HG03457 (cell line): ENCODE data around the gene GTF3C1.
"Not testable (repeated sequence)": the region's sequence is repeated elsewhere in the genome, so short reads cannot be mapped to it uniquely, and the experiment has no call there.

Experiments used
- ATAC-seq: cut with Tn5 transposase; IDR thresholded peaks from one replicate; pipeline ENCODE4 v1.9.1; 2021; ENCODE audit warnings: moderate number of reproducible peaks; ENCODE audit not compliant: unreplicated experiment

GTF3C1 gene

GRCh38 chr16:27470567-27471431 is 78.9 kb downstream of the GTF3C1 start:
- ATAC-seq: no peak

- no peak for ATAC-seq
These were observed 80.7 kb downstream of the GTF3C1 start for GRCh38 chr16:27468941-27469531.

- ATAC-seq: no peak
These were observed 84.2 kb downstream of the GTF3C1 start for GRCh38 chr16:27465483-27465879.

- no peak for ATAC-seq
These were observed 84.9 kb downstream of the GTF3C1 start for GRCh38 chr16:27464626-27465482.

- no peak for ATAC-seq
These were observed 85.7 kb downstream of the GTF3C1 start for GRCh38 chr16:27463741-27464591.

GRCh38 chr16:27462846-27463682 is 86.6 kb downstream of the GTF3C1 start:
- ATAC-seq: no peak

- no peak for ATAC-seq
These were observed 87.4 kb downstream of the GTF3C1 start for GRCh38 chr16:27462200-27462845.

- ATAC-seq: no peak
These were observed 88.1 kb downstream of the GTF3C1 start for GRCh38 chr16:27461483-27462171.

GRCh38 chr16:27460663-27461482 is 88.8 kb downstream of the GTF3C1 start:
- no peak for ATAC-seq

GRCh38 chr16:27460213-27460612 is 89.5 kb downstream of the GTF3C1 start:
- ATAC-seq: no peak

GRCh38 chr16:27458987-27459688 is 90.6 kb downstream of the GTF3C1 start:
- no peak for ATAC-seq

GRCh38 chr16:27458258-27458657 is 91.5 kb downstream of the GTF3C1 start:
- no peak for ATAC-seq

- ATAC-seq: not testable (repeated sequence)
These were observed 92.2 kb downstream of the GTF3C1 start for GRCh38 chr16:27457605-27457900.

- ATAC-seq: no peak
These were observed 94.0 kb downstream of the GTF3C1 start for GRCh38 chr16:27455700-27456099.

- no peak for ATAC-seq
These were observed 96.3 kb downstream of the GTF3C1 start for GRCh38 chr16:27453494-27453825.

GRCh38 chr16:27452569-27453493 is 96.9 kb downstream of the GTF3C1 start:
- no peak for ATAC-seq

- ATAC-seq: no peak
These were observed 99.5 kb downstream of the GTF3C1 start for GRCh38 chr16:27450196-27450549.
